GM21360 (cell line): Measurements from ENCODE around the gene BANP.
"Not testable (repeated sequence)": the region's sequence is repeated elsewhere in the genome, so short reads cannot be mapped to it uniquely, and the experiment has no call there.

Experiments
- ATAC-seq: cut with Tn5 transposase; IDR thresholded peaks from one replicate; pipeline ENCODE4 v1.9.1; 2021; ENCODE audit warnings: mild to moderate bottlenecking, moderate library complexity; ENCODE audit not compliant: unreplicated experiment

BANP gene

GRCh38 chr16:88043208-88043910, 92.1 kb downstream of the BANP start:
- not testable (repeated sequence) for ATAC-seq

- ATAC-seq: peak; percentile 50
Measured at GRCh38 chr16:88044121-88044581, 92.9 kb downstream of the BANP start.

- not testable (repeated sequence) for ATAC-seq
Measured at GRCh38 chr16:88045361-88045760, 94.1 kb downstream of the BANP start.

- peak; percentile 81 for ATAC-seq
Measured at GRCh38 chr16:88045820-88046303, 94.6 kb downstream of the BANP start.

DNA sequence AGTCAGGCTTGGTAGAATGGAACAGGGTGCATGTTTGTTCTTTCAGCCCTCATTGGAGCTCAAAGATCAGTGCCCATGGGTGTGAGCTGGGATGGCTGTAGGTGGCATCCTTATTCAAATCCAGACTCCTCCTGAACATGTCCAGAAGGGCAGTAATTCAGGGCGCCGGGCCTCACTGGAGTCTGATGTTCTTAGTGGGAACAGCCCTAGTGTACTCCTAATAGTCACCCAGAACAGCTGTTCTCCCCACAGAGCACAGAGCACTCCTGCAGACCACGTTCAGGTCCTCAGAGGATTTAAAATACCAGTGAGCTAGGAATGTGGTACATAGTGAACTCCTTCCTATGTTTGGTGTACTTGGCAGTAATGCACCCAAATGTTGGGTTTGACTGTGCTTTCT, 96.2 kb downstream of the BANP start:
- ATAC-seq: no peak

- ATAC-seq: no peak
Measured at GRCh38 chr16:88048985-88049384, 97.8 kb downstream of the BANP start.

DNA sequence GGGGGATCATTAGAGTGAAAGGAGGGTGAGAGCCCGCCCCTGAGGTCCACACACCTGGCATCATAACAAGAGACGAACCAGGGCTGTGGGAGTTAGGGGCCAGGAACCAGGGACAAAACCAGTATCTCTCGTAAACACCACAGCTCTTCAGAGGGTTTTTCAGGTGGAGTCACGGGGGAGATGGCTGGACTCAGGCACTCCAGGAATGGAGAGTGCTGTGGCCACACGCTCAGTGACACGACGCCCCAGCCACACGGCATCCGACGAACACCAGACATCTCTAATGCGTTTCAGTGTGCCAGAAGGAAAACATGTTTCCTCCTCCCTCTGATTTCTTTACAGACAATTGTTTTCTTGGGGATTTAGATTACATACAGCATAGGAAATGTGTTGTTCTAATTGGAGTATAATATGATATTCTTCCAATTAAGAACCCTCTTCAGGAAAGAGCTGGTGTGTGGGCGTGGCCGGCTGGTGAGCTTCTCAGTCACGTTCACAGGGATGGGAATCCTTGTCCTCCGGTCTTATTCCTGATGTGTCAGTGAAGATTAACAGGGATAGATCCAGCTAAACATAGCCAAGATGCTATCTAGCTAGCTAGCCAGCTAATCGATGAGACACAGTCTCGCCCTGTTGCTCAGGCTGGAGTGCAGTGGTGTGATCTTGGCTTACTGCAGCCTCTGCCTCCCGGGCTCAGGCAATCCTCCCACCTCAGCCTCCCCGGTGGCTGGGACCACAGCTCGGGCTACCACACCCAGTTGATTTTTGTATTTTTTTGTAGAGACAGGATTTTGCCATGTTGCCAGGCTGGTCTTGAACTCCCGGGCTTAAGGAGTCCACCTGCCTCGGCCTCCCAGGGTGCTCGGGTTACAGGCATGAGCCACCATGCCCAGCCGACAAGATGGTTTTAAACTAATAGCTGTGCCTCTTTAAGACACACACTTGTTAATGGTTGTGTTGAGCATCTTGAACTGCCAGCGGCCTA, 98.6 kb downstream of the BANP start:
- no peak for ATAC-seq

GRCh38 chr16:88050952-88051660, 99.9 kb downstream of the BANP start:
- ATAC-seq: no peak

DNA sequence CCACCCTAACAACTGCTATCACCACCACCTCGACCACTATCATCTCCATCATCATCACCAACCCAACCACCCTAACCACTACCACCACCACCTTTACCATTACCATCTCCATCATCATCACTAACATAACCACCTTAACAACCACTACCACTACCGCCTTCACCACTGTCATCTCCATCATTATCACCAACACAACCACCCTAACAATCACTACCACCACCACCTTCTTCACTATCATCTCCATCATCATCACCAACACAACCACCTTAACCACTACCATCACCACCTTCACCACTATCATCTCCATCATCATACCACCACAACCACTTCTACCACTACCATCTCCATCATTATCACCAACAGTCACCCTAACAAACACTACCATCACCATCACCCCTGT, 101.4 kb downstream of the BANP start:
- ATAC-seq: no peak

DNA sequence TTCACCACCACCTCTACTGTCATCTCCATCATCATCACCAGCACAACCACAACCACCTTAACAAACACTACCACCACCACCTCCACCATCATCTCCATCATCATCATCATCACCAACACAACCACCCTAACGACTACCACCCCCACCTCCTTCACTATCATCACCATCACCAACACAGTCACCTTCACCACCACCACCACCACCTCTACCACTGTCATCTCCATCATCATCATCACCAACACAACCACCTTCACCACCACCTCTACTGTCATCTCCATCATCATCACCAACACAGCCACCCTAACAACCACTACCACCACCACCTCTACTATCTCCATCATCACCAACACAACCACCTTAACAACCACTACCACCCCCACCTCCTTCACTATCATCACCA, 102.2 kb downstream of the BANP start:
- not testable (repeated sequence) for ATAC-seq

- ATAC-seq: no peak
Measured at GRCh38 chr16:88055356-88055755, 104.1 kb downstream of the BANP start.

DNA sequence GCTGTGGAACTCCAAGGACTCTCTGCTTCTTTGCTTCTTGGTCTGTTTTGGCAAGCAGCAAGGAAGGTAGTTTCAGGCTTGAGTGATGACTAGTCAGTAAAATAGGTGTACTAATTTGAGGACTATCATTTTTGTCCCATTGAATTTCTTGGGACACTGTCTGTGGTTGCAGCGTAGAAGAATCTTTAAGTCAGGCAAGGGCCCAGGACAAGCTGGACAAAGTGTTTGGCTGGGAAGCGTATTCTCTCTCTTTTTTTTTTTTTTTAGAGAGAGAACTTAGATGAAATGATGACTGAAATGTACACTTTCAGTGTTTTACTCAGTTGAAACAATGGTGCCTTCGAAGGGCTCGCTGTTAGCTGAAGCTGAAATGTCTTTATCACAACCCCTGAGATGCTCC, 105.0 kb downstream of the BANP start:
- no peak for ATAC-seq

GRCh38 chr16:88057656-88058055, 106.4 kb downstream of the BANP start:
- no peak for ATAC-seq

- ATAC-seq: no peak
Measured at GRCh38 chr16:88058136-88058535, 106.9 kb downstream of the BANP start.

GRCh38 chr16:88058817-88059216, 107.6 kb downstream of the BANP start:
- no peak for ATAC-seq

- ATAC-seq: no peak
Measured at GRCh38 chr16:88059701-88060386, 108.6 kb downstream of the BANP start.

DNA sequence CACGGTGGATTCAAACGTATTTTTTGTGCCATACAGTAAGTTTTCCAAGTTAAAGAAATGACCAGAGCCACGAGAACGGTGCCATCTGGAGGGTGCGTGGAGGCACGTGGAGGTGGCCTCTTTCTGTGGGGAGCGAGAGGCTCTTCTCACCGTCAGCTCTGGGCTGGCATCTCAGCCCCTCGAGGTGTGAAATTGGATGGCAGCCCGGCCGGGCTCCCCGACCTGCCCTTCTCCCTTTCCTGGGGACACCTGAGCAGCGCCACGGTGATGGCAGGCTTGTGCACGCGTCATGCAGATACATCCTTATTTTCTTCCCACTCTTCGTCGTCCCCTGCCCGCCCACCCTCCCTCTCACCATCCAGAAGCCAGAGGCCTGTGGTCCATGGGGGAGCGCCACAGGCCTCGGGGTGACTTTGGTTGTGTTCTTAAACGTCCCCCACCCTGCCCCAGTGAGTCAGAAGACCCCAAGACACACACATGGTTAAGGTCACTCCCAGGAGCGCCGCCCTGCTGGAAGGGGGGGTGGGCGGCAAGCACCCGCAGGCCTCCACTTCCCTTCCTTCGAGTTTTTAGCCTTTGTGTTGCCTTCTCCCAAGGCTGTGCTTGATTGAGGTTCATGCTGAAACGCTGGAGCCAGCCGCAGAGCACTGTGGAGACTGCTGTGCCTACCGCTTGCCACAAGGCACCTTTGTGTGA, 109.4 kb downstream of the BANP start:
- no peak for ATAC-seq

DNA sequence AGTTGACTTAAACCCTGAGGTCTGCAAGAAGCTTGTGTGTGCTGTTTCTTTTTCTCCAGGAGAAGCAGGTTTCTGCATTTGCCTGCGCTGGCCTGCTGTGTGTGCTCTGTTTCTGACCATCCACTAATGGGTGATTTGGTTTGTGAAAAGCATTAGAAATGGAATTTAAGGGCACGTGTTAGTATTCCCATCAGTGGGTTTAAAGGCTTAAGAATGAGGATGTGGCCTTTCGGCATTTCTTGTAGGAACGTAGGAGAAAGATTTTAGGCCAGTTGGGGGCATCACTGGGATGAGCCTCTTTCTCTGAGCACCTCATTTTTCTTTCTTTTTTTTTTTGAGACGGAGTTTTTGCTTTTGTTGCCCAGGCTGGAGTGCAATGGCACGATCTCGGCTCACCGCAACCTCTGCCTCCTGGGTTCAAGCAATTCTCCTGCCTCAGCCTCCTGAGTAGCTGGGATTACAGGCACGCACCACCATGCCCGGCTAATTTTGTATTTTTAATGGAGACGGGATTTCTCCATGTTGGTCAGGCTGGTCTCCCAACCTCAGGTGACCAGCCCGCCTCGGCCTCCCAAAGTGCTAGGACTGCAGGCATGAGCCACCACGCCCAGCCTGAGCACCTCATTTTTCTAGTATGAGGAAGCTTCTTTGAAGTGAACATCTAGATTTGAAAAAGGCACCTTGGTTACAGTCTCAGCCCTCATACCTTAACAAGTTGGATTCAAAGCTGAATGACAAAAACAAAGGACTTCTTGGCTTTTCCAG, 110.3 kb downstream of the BANP start:
- ATAC-seq: no peak
